ENCODE measurements around the gene KNCN.
A peak's percentile ranks its signal among the peaks of the same experiment; 100 is the strongest.

Gene KNCN

DNA sequence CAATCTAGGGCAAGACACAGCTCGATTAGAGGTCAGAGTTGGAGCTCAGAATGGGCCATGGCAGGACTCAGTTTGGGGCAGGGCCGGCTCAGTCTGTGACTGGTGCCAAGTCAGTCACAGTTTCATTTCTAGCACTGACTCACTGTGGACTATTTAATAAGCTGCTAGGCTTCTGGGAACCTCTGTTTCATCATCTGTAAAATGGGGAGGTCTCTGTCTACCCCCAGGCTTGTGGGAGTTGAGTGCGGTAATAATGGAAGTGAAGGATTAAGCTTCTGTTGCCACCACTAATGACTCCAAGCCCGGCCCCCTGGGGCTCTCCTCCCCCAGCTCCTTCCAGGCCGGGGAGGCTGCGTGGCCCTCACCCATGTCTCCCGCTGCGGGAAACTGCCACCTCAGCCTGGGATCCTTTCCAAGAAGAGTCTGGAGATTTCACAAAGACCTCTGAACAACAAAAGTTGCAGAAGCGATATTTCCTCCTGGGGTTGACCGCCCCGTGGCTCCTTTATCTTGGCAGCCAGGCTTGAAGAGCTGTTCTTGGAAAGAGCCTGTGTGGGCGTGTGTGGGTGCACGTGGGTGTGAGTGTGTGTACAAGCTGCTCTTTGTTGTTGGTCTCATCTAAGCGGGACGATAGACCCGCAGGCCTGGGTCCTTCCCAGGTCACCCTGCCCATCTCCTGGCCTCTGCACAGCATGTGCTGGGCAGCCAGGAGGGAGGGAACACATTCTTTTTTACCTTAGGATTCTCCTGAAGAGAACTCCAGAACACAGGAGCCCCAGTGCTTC is 29.1 kb downstream of the KNCN start:
- DNase-seq: no peak

DNA sequence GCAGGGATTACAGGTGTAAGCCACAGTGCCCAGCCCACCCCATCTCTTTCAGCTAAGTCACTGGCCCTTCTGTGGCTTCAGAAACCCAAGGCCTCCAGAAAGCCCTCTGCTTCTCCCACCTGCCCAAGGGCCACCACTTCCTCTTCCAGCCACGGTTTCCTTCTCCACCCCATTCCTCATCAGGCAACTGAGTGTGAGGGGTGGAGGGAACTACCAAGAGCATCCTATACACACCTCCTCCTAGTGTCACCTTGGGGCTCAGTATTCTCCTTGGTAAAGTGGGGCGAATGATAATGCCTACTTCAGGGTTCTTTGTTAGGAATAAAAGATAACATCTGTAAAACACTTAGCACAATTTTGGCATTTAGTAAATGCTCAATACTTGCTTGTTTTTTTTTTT is 30.0 kb downstream of the KNCN start:
- DNase-seq: no peak

DNA sequence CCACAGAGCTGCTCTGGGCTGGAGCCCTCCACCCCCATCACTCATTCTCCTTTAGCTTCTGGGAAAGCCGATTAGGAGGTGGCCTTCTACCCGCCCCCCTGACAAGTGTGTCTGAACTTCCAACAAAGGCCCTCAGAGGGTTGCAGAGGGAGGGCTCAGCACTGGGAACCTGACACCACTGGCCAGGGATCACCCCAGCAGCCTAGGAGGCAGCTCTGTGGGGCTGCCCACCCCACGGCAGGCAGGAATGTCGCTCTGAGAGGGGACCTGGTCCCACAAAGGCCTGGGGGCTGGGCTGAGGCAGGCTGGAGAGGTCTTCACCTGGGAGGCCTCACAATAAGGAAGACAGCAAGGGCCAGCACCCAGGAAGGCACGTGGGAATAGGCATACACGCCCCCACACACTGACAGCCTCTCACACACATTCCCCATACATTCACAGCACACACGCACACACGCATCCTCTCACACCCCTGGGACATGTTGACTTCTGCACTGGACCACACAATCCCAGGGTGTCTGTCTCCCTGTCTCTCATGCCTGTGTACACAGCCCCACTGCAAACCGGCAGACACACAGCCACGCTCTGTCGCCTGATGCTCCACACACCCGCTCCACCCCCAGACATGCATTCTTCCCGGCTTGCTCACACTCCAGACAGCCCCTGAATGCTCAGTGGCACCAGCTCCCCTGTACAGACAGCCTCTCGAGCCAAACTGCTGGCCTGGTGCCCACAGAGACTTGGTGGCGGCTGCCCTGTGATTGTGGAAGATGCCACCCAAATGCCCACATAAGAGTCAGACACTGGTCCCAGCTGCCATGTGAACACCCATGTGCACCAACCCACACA is 31.2 kb downstream of the KNCN start:
- peak; percentile 7 for DNase-seq

DNA sequence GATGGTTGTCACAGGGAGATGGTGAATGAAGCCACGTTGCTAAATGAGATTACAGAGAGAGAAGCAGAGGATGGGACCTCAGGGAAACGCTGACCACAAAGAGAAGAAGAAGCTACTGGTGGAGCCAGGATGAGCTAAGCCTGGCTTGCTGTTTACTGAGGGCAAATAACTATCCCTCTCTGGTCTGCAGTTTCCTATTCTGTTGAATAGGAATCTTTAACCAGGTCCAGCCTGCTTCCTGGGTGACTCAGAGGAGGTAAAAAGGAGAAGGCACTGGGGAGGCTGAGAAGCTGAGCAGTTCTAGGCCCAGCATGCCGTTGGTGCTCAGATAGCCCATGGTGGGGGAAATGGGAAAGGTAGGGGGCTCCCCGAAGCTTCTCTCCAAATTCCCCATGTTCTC is 32.2 kb downstream of the KNCN start:
- no peak for DNase-seq

DNA sequence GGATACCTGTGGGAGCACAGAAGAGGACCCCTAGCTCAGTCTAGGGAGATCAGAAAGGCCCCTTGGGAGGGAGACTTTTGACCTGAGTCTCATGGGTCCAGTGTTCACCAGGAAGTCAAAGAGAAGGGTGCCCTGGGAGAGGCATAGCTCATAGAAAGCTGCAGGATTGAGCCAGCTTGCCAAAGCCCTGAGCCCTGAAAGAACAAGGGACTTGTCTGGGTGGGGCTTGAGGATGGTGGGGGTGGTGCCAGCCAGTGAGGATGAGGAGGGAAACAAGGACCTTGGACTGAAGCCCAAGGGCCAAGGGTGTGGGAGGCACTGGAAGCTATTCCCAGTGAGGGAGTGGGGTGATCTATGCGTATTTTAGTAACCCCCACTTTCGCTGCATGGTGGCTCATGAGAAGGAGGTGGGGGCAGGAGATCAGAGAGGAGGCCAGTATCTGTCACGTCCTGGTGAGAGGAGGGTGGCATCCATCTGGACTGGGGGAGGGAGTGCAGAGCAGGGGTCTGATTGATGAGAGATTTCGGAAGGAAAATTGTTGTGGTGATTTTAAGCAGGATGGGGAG is 33.4 kb downstream of the KNCN start:
- no peak for DNase-seq

DNA sequence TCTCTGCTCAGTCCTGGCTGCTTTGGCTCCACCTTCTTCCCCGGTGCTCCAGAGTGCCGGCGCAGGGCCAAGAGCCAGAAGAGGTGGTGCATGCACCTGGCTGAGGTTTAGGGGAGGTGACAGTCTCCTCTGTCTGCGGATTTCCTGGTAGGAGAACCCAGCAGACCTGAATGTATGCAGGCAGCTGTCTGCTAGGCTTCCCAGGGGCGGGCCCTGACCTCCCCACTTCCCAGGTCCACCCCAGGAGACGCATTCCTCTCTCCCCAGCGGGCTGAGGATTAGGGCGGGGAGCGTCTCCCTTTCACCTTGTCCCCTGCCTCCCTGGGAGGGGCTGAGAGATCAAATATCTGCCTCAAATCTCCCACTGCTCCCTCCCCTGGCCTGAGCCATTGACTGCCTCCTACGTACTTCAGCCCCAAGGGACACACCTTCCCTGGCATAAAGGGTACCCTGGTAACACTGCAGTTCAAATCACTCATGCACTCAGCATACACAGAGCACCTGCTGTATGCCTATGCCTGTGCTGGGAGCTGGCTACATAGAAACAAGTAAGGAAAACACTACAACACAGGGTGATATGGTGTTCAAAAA is 34.3 kb downstream of the KNCN start:
- peak; percentile 56 for DNase-seq

DNA sequence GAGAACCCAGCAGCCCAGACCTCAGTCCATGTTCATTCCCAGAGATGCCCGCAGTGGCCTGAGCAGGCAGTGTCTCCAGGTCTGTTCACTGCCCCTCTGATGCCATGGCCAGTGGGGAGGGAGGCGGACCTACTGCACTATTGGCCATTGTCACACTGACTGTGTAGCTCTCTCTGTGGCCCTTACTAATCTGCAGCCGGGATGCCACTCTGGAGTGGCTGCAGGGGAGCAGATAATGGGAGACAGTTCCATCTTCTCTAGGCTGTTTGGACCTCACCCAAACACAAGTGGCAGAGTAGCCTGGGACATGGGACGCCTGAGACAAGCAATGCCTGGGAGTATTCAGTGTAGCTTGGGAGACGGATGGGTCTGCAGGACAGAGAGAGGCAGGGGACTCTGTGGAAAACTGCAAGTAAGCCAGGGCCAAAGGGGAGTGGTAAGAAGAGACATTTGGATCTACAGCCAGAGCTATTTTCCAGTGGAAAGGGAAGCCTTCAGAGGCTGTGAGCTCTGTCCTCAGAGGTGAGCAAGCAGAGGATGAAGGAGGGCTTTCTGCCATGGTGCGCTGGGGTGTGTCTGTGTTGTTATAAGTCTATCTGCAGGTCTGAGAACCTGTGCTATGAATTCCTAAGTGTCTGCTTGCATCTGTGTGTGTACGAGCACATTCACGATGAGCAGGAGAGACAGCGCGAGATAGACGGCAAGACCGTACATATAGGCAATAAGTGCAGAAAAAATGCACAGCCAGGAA is 35.1 kb downstream of the KNCN start:
- DNase-seq: no peak

DNA sequence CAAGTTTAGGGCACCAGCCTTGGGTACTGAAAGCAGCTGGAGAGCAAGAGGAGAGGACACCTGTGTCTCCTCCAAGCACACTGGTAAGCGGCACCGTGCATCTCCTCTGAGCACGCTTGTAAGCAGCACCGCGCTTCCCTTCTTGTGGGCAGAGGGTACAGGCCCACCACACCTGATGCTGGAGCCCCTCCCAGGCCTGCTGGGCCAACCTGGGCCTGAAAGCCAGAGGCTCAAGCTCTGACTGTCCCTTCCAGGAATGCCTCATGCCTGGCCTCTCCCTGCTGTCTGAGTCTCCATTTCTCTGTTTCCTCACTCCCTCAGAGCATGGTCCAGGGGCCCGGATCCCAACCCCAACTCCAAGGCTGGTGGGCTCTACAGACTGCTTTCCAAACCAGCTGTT is 35.9 kb downstream of the KNCN start:
- no peak for DNase-seq

DNA sequence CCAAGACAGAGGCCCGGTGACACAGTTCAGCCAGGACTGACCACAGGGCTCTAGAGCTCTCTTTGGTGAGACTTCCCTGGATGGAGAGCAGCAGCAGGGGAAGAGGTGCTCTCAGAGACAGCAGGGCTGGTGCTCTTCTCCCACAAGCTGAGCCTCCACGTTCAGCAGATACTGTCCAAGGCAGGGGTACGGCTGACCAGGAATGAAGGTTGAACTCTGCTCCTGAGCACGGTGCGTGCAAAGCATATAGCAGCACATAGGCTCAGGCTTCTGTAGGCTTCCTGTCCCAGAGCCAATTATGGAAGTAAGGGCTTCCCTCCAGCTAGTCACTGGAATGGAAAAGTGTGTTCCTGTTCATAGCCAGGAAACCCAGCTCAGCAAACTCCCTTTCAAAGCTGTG is 37.9 kb downstream of the KNCN start:
- DNase-seq: no peak

DNA sequence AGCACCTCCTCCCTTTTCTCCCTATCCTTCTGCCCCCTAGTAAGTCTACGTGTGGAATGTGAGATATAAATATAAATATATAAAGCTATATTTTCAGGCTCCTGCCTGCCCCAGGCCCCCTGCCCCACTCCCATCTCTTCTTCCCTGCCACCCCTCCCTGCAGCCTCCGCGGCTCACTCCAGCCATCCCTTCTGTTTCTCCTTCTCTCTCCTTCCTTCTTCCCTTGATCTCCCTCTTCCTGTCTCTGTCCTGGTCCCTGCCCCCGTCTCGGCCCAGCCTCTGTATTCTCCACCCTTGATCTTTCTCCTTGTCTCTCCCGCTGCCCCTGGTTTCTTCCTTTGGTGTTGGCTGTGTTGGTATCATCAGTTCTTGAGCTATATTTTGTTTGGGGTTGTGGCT is 38.7 kb downstream of the KNCN start:
- no peak for DNase-seq

DNA sequence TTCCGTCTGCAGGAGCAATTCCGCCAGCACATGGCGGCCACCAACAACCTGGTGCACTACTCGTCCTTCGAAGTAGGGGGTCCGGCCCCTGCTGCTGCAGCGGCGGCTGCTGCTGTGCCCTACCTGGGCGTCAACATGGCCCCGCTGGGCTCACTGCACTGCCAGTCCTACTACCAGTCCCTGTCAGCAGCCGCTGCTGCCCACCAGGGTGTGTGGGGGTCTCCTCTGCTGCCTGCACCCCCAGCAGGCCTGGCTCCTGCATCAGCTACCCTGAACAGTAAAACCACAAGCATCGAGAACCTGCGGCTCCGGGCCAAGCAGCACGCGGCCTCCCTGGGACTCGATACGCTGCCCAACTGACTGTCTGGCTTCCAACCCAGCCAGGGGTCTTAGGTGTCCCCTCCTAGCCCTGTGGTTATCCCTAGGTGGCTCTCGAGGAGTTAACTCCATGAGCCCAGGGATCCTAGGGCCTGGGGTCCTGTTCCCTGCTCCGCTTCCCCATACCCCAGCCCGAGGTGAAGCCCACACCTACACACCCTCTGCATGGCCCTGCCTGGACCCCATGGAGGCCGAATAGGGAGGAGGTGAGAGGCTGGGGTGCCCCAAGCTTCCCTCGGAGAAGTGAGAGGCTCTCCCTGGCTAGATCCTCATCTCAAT is 39.2 kb downstream of the KNCN start:
- DNase-seq: no peak

DNA sequence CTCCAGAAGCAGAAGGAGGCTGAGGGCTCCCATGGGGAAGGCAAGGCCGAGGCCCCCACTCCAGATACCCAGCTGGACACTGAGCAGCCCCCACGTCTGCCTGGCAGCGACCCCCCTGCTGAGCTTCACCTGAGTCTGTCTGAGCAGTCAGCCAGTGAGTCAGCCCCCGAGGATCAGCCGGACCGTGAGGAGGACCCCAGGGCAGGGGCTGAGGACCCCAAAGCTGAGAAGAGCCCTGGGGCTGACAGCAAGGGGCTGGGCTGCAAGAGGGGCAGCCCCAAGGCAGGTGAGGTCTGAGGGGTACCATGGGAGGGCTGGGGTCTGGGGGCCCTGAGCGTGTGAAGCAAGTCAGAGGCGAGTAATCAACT is 40.5 kb downstream of the KNCN start:
- no peak for DNase-seq

DNA sequence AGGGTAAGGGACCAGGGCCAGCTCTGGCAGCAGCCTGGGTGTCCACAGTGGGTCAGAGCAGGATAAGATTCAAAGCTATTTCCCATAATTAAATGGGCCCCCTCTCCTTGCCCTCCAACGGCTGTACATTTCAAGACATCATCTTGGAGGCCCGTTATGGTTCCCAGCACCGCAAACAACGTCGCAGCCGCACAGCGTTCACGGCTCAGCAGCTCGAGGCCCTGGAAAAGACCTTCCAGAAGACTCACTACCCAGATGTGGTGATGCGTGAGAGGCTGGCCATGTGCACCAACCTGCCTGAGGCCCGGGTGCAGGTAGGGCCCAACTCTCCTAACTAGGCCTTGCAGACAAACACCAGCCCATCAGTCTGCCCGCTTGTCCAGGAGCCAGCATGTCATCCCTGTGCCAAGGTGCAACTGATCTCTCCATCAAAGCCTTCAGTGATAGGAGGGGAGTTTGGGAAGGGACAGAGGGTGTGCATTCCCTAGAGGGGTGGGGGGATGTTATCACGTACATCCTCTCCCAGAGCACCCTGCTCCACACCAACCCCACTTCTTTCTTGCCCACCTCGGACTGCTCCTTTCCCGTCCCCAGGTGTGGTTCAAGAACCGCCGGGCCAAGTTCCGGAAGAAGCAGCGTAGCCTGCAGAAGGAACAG is 41.0 kb downstream of the KNCN start:
- no peak for DNase-seq

DNA sequence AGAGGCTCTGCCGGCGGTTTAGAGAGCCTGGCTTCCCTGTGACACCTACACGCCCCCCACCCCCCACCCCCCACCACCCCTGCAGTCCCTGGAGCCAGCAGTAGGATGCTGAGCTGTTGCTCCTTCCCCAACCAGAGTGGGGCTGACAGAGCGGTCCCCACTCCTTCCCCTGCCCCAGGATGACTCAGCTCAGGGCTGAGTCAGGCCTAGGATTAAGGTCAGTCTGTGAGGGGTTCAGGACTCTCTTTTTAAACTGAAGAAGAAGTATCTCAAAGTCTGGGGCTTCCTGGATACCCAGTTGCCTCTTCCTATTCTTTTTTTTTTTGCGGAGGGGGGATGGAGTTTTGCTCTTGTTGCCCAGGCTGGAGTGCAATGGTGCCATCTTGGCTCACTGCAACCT is 42.7 kb downstream of the KNCN start:
- no peak for DNase-seq

DNA sequence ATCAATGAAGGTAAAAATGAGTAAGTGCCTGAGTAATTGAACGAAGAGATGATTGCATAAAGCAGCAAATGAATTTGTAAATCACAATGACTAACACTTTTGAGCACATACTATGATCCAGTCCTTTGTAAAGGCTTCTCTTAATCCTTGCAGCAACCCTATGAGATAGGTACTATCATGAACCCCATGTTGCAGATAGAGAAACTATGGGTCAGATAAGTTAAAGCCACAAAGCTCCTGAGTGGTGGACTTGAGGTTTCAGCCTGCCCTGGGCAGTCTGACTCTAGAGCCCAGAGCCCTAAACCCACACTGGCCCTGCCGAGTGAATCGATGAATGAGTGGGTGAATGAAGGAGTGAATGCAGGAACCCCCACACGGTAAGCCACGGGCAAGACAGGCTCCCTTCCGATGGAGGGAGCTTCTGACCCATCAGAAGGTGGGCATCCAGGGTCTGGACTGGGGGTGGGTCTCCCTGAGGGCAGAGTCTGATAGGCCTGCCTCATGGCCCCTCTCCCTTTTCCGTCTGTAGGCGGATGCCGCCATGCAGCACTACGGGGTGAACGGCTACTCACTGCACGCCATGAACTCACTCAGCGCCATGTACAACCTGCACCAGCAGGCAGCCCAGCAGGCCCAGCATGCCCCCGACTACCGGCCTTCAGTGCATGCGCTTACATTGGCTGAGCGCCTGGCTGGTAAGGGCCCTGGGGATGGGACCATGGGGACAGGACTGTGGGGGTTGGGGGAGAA is 44.8 kb downstream of the KNCN start:
- no peak for DNase-seq

DNA sequence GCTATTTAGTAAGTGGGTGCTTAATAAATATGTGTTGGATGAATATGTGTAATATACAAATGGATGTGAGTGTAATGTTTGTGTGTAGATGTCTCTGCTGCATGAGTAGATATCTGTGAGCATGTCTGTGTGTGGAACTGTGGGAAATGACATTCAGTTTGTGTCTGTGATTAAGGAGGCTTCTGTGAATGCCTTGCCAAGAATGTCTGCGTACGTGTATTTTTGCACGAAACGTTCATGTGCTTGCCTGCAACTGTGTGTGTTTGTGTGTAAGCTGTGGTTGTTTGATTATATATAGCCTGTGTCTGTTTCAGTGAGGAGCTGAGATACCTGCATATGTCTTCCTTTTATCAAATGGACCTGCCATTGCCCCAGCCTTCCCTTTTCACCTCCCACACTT is 48.0 kb downstream of the KNCN start:
- DNase-seq: no peak

DNA sequence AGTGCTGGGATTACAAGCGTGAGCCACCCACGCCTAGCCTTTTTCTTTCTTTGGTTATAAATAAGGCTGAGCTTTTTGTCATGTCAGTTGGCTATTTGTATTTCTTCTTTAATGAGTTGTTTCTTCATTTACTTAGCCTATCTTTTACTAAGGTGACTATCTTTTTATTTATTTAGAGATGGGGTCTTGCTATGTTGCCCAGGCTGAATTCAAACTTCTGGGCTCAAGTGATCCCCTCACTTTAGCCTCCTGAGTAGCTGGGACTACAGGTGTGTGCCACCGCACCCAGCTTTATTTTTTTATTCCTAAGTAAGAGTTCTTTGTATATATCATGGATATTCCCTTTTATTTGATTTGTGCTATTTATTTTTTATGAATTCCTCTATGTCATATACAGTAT is 49.9 kb downstream of the KNCN start:
- no peak for DNase-seq

DNA sequence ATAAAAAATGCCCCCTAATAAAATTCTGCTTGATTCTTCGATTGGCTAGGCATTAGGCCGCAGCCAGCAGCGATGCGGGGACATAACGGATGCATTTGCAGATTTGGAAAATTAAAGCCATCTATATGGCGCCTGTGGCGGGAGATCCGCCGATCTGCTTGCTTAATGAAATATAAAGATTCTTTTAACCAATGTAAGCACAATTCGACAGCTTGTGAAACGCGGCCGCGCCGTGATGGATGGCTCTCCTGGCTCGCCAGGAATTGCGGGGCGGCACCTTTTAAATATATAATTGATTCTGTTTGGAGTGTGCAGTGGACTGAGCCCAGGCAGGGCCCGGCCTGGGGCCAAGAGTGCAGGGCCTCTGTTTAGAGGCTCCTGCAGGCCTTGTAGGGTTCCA is 53.8 kb downstream of the KNCN start:
- DNase-seq: no peak

DNA sequence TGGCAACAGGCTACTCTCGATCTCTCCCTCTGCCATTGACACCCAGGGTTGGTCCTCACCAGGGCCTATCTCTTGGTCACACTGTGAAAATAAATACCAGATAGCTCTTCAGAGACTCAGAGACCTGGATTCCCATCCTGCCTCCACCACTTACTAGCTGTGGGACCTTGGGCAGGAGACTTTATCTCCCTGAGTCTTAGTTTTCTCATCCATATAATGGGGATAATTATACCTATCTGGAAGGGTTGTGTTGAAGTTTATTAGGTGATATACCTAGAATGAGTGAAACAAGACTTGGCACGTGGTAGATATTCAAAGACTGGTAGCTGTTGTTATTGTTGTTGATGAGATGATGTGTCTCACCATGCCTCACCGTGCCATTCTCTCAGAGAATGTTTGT is 54.4 kb downstream of the KNCN start:
- no peak for DNase-seq

DNA sequence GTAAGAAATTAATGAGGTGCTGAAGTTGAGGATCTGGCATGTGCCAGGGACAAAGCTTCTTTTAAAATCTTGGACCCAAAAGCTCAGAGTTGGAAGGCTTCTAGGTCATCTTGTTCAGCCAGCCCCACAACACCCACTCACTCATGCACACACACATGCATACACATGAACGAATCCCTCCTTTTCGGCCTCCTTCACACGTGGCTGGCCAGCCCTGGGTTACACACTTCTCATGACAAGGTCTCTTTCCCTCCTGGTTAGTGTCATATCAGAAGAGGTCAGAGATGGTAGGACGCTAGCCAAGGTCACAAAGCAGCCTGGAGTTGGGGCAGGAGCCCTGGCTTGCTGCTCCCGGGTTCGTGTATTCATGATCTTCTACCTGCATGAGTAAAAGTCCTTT is 54.9 kb downstream of the KNCN start:
- no peak for DNase-seq

DNA sequence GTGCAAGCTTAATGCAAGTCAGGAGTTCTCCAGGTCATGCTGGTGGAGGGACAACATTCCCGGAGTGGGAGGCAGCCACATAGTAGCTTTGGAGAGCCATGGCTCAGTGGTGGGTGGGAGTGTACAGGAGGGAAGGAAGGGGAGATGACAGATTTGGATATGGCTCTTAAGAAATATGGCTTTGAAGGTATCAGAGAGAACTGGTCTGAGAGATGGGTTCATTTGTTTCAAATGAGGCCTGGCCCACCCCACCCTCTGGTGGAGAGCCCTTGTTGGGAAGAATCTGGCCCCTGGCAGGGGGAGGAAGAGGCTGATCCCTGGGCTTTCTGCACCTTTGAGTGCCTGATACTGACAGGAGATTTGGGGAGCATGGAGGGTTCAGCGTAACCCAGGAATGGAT is 55.7 kb downstream of the KNCN start:
- DNase-seq: no peak
